Panc1 (cell line): ENCODE results near the gene SLC7A11. TPM values are rescaled to one million over a fixed set of nuclear protein-coding genes. Genes with fewer than 3 reads are reported as not detected.

Source experiments
- ATAC-seq: fragments of 200-7000 bp; cut with Tn5 transposase; 2 replicates; pipeline ENCODE4 v1.9.1; 2020; ENCODE audit warnings: mild to moderate bottlenecking, moderate library complexity
- BruUV-seq: library from RNA; stranded (reverse); fragments of 400-500 nt; replicated peaks from 2 replicates; lab custom pipeline; 2021; lab: Mats Ljungman, UMichigan
- CTCF ChIA-PET: fragments of 300-600 bp; sonication (Branson Sonifier 250); formaldehyde crosslinking; loops from one replicate; lab custom pipeline; 2022; ENCODE audit warnings: antibody characterized with exemption; lab: Charles Lee
- POLR2A ChIA-PET: fragments of 300-600 bp; sonication (Branson Sonifier 250); formaldehyde crosslinking; loops from one replicate; lab custom pipeline; 2022; ENCODE audit warnings: antibody characterized with exemption; lab: Charles Lee
- DNase-seq: peaks from one replicate; pipeline ENCODE4 v3.0.0-alpha.2; 2010; ENCODE audit warnings: low read depth, low spot score
- H3K27ac ChIP-seq: 2 replicates; pipeline ENCODE4 v1.5.1; 2011; ENCODE audit warnings: mild to moderate bottlenecking, low read length, inconsistent platforms
- H3K27me3 ChIP-seq: fragments of 200-500 bp; sonication (Bioruptor generic); 2 replicates; pipeline ENCODE4 v1.6.0; 2014; ENCODE audit warnings: low read length, inconsistent platforms; ENCODE audit not compliant: control insufficient read depth, insufficient read depth
- H3K36me3 ChIP-seq: fragments of 200-500 bp; sonication (Bioruptor generic); 2 replicates; pipeline ENCODE4 v1.5.1; 2014; ENCODE audit warnings: inconsistent platforms, mild to moderate bottlenecking, low read length, moderate library complexity; ENCODE audit not compliant: control insufficient read depth, insufficient read depth
- H3K4me1 ChIP-seq: 2 replicates; pipeline ENCODE4 v1.5.1; 2011; ENCODE audit warnings: inconsistent platforms, mild to moderate bottlenecking, low read length, moderate library complexity; ENCODE audit not compliant: control insufficient read depth, insufficient read depth
- H3K4me3 ChIP-seq, 2 experiments: 2 replicates each; pipeline ENCODE4 v1.5.1; 2011 to 2012; ENCODE audit warnings: low read depth in 2 of 2, low read length in 2 of 2, mild to moderate bottlenecking in 2 of 2, inconsistent platforms in 1 of 2, moderate library complexity in 1 of 2
- H3K9me3 ChIP-seq: fragments of 200-500 bp; sonication (Bioruptor generic); 2 replicates; pipeline ENCODE4 v1.5.1; 2014; ENCODE audit warnings: low read depth, mild to moderate bottlenecking, inconsistent platforms, low read length, moderate library complexity; ENCODE audit not compliant: control insufficient read depth, insufficient read depth
- CTCF ChIP-seq: fragments of 450-650 bp; IDR thresholded peaks from 2 replicates; pipeline ENCODE4 v1.5.1; 2017; ENCODE audit warnings: mild to moderate bottlenecking
- POLR2AphosphoS5 ChIP-seq: IDR thresholded peaks from 2 replicates; pipeline ENCODE4 v1.6.1; 2012; ENCODE audit warnings: mild to moderate bottlenecking, low read depth, low read length, moderate library complexity
- REST ChIP-seq, 2 experiments: IDR thresholded peaks; 2 replicates each; pipeline ENCODE4 v1.6.1; 2011 to 2012; ENCODE audit warnings: low read depth in 2 of 2, control low read depth in 1 of 2, low read length in 1 of 2, mild to moderate bottlenecking in 1 of 2, moderate library complexity in 1 of 2; ENCODE audit not compliant: insufficient read depth in 1 of 2
- SIN3A ChIP-seq: IDR thresholded peaks from 2 replicates; pipeline ENCODE4 v1.6.1; 2012; ENCODE audit warnings: low read depth, mild to moderate bottlenecking, low read length, moderate library complexity, borderline replicate concordance; ENCODE audit not compliant: insufficient read depth
- TCF7L2 ChIP-seq: IDR thresholded peaks from 2 replicates; pipeline ENCODE4 v1.6.1; 2011; ENCODE audit warnings: mild to moderate bottlenecking, low read depth, low read length, inconsistent platforms
- in situ Hi-C: cut with HindIII; loops from 2 replicates; pipeline ENCODE4 v1.10.0; 2016; ENCODE audit warnings: low sequenced_read_pairs, low pct_unique_long_range_greater_than_20kb
- intact Hi-C: fragments of 100-400 bp; cut with micrococcal nuclease; formaldehyde crosslinking; loops from one replicate; pipeline ENCODE4 v1.10.0; 2022; ENCODE audit not compliant: unreplicated experiment
- total RNA-seq: library from RNA; stranded (reverse); gene quantifications from one replicate; pipeline ENCODE4 v1.2.1, GENCODE V29; 2021; ENCODE audit not compliant: unreplicated experiment

Gene SLC7A11
- total RNA-seq, 1 experiment from 2014 or later, result 6.4 TPM

GRCh38 chr4:138205531-138206233 is 36.5 kb downstream of the SLC7A11 start:
- ChIA-PET POLR2A (interaction anchor here (0.6 kb wide), 1 partner anchor 79 kb away, joined by 3 read pairs; no protein-coding TSS in a partner anchor), CTCF (no interaction called here)
- in situ Hi-C loops, result no loop called here
- H3K4me3 ChIP-seq, result no peak overlapping the region
- DNase-seq, result no peak
- ATAC-seq, result no peak
- no peaks in the 10 kb centered on the region for H3K27me3 ChIP-seq
- no peaks in the 10 kb centered on the region for H3K36me3 ChIP-seq
- BruUV-seq, result no TSS peak
- H3K4me1 ChIP-seq, result no peaks in the 10 kb centered on the region
- no peak overlapping the region for H3K27ac ChIP-seq
- TF ChIP-seq POLR2AphosphoS5 (no peak), REST (IDR thresholded peaks at IDR 0.05; ENCODE audit: insufficient read depth in 1 of 2, low read depth in 2 of 2, low read length in 1 of 2) (no peak), TCF7L2 (no peak), CTCF (no peak), SIN3A (no peak)
- H3K9me3 ChIP-seq, result no peaks in the 10 kb centered on the region
- intact Hi-C loops, result no loop called here

- no peak for DNase-seq
- POLR2A ChIA-PET, result no interaction called here
- intact Hi-C loops, result no loop called here
These were observed 37.6 kb downstream of the SLC7A11 start for GRCh38 chr4:138204507-138204906.

More at GRCh38 chr4:138204507-138204906, 37.6 kb downstream of the SLC7A11 start:
- Histone ChIP-seq H3K9me3 (no peaks in the 10 kb centered on the region), H3K36me3 (no peaks in the 10 kb centered on the region), H3K4me3 (no peak overlapping the region), H3K27ac (no peak overlapping the region), H3K27me3 (no peaks in the 10 kb centered on the region), H3K4me1 (no peaks in the 10 kb centered on the region)
- no TSS peak for BruUV-seq
- in situ Hi-C loops, result no loop called here
- ATAC-seq, result no peak
- TF ChIP-seq SIN3A, result no peak
- TF ChIP-seq POLR2AphosphoS5, result no peak
- TF ChIP-seq CTCF, result no peak
- no peak for TF ChIP-seq REST (IDR thresholded peaks at IDR 0.05; ENCODE audit: insufficient read depth in 1 of 2, low read depth in 2 of 2, low read length in 1 of 2)
- no peak for TF ChIP-seq TCF7L2
- CTCF ChIA-PET, result no interaction called here
